Naive thymus-derived CD8-positive, alpha-beta T cell (primary cell): ENCODE results near the gene PPIP5K2. TPM values are rescaled to one million over a fixed set of nuclear protein-coding genes. Genes with fewer than 3 reads are reported as not detected.
"Not testable (repeated sequence)": the region's sequence is repeated elsewhere in the genome, so short reads cannot be mapped to it uniquely, and the experiment has no call there.

Experiments
- ATAC-seq, 2 donors: fragments of 150-1000 bp; cut with Tn5 transposase in 1 of 2; sonication (Bioruptor Pico), chemical (Tn5 transposase) in 1 of 2; 1 replicate in 1 of 2; 2 replicates in 1 of 2; pipeline ENCODE4 v1.10.0; 2021; ENCODE audit warnings: mild to moderate bottlenecking in 2 of 2, moderate library complexity in 2 of 2
- POLR2A ChIA-PET: fragments of 350-600 bp; sonication (Branson Sonifier 250); formaldehyde crosslinking; loops from one replicate; lab custom pipeline; 2021; ENCODE audit warnings: antibody characterized with exemption; lab: Charles Lee
- DNase-seq, 10 donors: peaks; one replicate each; pipeline versions ENCODE4 v3.0.0 to v3.0.0-alpha.2; 2020 to 2022
- H3K27ac Mint-ChIP-seq, 10 donors: one replicate each; pipeline ENCODE4 v1.8.0; 2020 to 2022; ENCODE audit warnings: mild to moderate bottlenecking in 10 of 10, mixed read lengths in 10 of 10, moderate library complexity in 4 of 10, inconsistent platforms in 1 of 10
- H3K27me3 Mint-ChIP-seq, 5 donors: one replicate each; pipeline ENCODE4 v1.8.0; 2021 to 2022; ENCODE audit warnings: mixed read lengths in 5 of 5
- H3K36me3 Mint-ChIP-seq, 3 donors: one replicate each; pipeline ENCODE4 v1.8.0; 2020 to 2022; ENCODE audit warnings: mixed read lengths in 3 of 3, mild to moderate bottlenecking in 2 of 3, inconsistent platforms in 1 of 3
- H3K4me1 Mint-ChIP-seq, 4 donors: one replicate each; pipeline ENCODE4 v1.8.0; 2021 to 2022; ENCODE audit warnings: mixed read lengths in 4 of 4
- H3K4me3 Mint-ChIP-seq, 10 donors: one replicate each; pipeline ENCODE4 v1.8.0; 2020 to 2022; ENCODE audit warnings: mild to moderate bottlenecking in 10 of 10, mixed read lengths in 10 of 10, moderate library complexity in 6 of 10, inconsistent platforms in 1 of 10
- H3K9me3 Mint-ChIP-seq, 9 donors: one replicate each; pipeline ENCODE4 v1.8.0; 2020 to 2022; ENCODE audit warnings: mixed read lengths in 9 of 9, mild to moderate bottlenecking in 3 of 9, inconsistent platforms in 1 of 9, moderate library complexity in 1 of 9
- polyA plus RNA-seq, 3 donors: library from polyadenylated mRNA; unstranded; fragments of 300-500 nt; fragmentation: Illumina TruSeq; gene quantifications; one replicate each; pipeline ENCODE4 v1.2.3, GENCODE V29; 2021
- total RNA-seq, 8 experiments: library from RNA in 2 of 8; stranded (reverse) in 2 of 8; gene quantifications; one replicate each; pipeline ENCODE4 v1.2.3 and lab custom pipeline; 2021 to 2026

The PPIP5K2 gene
- total and polyA plus RNA-seq, 5 experiments from 2014 or later: 19.9 to 77.2 (median 21.4) TPM

GRCh38 chr5:103177543-103177942 is 57.4 kb downstream of the PPIP5K2 start:
- ATAC-seq: no peak

GRCh38 chr5:103178167-103178566 is 58.1 kb downstream of the PPIP5K2 start:
- ATAC-seq (no peak), DNase-seq (no peak)
- H3K4me3 Mint-ChIP-seq: no peak overlapping the region
- peaks cover 0 to 72% (median 14%) of the 10 kb centered on the region in 3 donors for H3K36me3 Mint-ChIP-seq
- H3K4me1 Mint-ChIP-seq: no peaks in the 10 kb centered on the region
- no peaks in the 10 kb centered on the region for H3K9me3 Mint-ChIP-seq
- no peaks in the 10 kb centered on the region for H3K27me3 Mint-ChIP-seq
- H3K27ac Mint-ChIP-seq: no peak overlapping the region
- POLR2A ChIA-PET: no interaction called here

More at GRCh38 chr5:103177543-103177942, 57.4 kb downstream of the PPIP5K2 start:
- no peaks in the 10 kb centered on the region for H3K27me3 Mint-ChIP-seq
- POLR2A ChIA-PET: no interaction called here
- DNase-seq: no peak
- no peaks in the 10 kb centered on the region for H3K4me1 Mint-ChIP-seq
- peak overlapping the region in 1 of 10 donors; percentile 16 for H3K27ac Mint-ChIP-seq
- H3K4me3 Mint-ChIP-seq: no peak overlapping the region
- peaks cover 0 to 73% (median 18%) of the 10 kb centered on the region in 3 donors for H3K36me3 Mint-ChIP-seq
- H3K9me3 Mint-ChIP-seq: no peaks in the 10 kb centered on the region

- no peak for DNase-seq
- Mint-ChIP-seq H3K27me3 (no peaks in the 10 kb centered on the region), H3K4me3 (no peak overlapping the region), H3K27ac (no peak overlapping the region), H3K9me3 (no peaks in the 10 kb centered on the region), H3K36me3 (peaks cover 4 to 73% (median 17%) of the 10 kb centered on the region in 3 donors), H3K4me1 (peaks cover 5 to 13% (median 10%) of the 10 kb centered on the region in 4 donors)
- ATAC-seq: no peak
- POLR2A ChIA-PET: no interaction called here
Observed at GRCh38 chr5:103186152-103186551, 66.1 kb downstream of the PPIP5K2 start.

- Mint-ChIP-seq H3K27me3 (no peaks in the 10 kb centered on the region), H3K9me3 (no peaks in the 10 kb centered on the region), H3K36me3 (peaks cover 9 to 66% (median 24%) of the 10 kb centered on the region in 3 donors), H3K27ac (peak overlapping the region in 5 of 10 donors; percentile 7 to 73 (median 56)), H3K4me3 (peak overlapping the region in 4 of 10 donors; percentile 7 to 23 (median 13)), H3K4me1 (peaks cover 5 to 13% (median 10%) of the 10 kb centered on the region in 4 donors)
- POLR2A ChIA-PET: no interaction called here
- ATAC-seq (no peak), DNase-seq (peak in 3 of 10 donors; percentile 4 to 15 (median 14))
Observed at GRCh38 chr5:103188436-103188835, 68.3 kb downstream of the PPIP5K2 start.

GRCh38 chr5:103203226-103203625 is 83.1 kb downstream of the PPIP5K2 start:
- peaks cover 0 to 9% (median 5%) of the 10 kb centered on the region in 4 donors for H3K4me1 Mint-ChIP-seq
- H3K4me3 Mint-ChIP-seq: no peak overlapping the region
- peaks cover 28 to 75% (median 62%) of the 10 kb centered on the region in 3 donors for H3K36me3 Mint-ChIP-seq
- POLR2A ChIA-PET: no interaction called here
- H3K27ac Mint-ChIP-seq: no peak overlapping the region
- ATAC-seq (no peak), DNase-seq (no peak)
- peaks cover 0 to 5% (median 0%) of the 10 kb centered on the region in 9 donors for H3K9me3 Mint-ChIP-seq
- H3K27me3 Mint-ChIP-seq: no peaks in the 10 kb centered on the region

- H3K4me3 Mint-ChIP-seq, H3K27me3 Mint-ChIP-seq, DNase-seq, ATAC-seq, POLR2A ChIA-PET, H3K9me3 Mint-ChIP-seq: not testable (repeated sequence)
- H3K27ac Mint-ChIP-seq: peak overlapping the region in 1 of 10 donors; percentile 40
- H3K4me1 Mint-ChIP-seq: peaks cover 0 to 15% (median 9%) of the 10 kb centered on the region in 4 donors
- H3K36me3 Mint-ChIP-seq: peaks cover 20 to 63% (median 52%) of the 10 kb centered on the region in 3 donors
Observed at GRCh38 chr5:103204990-103205389, 84.9 kb downstream of the PPIP5K2 start.

- Mint-ChIP-seq H3K27ac (no peak overlapping the region), H3K4me3 (no peak overlapping the region), H3K27me3 (no peaks in the 10 kb centered on the region), H3K4me1 (peaks cover 4 to 17% (median 11%) of the 10 kb centered on the region in 4 donors), H3K36me3 (peaks cover 20 to 53% (median 44%) of the 10 kb centered on the region in 3 donors), H3K9me3 (peaks cover 0 to 5% (median 0%) of the 10 kb centered on the region in 9 donors)
- ATAC-seq (no peak), DNase-seq (no peak)
- POLR2A ChIA-PET: no interaction called here
Observed at GRCh38 chr5:103205991-103206700, 86.0 kb downstream of the PPIP5K2 start.

GRCh38 chr5:103207011-103207410 is 86.9 kb downstream of the PPIP5K2 start:
- H3K36me3 Mint-ChIP-seq: peaks cover 20 to 46% (median 38%) of the 10 kb centered on the region in 3 donors
- no peak for ATAC-seq
- POLR2A ChIA-PET: no interaction called here

GRCh38 chr5:103207653-103208052 is 87.6 kb downstream of the PPIP5K2 start:
- POLR2A ChIA-PET: no interaction called here
- no peaks in the 10 kb centered on the region for H3K27me3 Mint-ChIP-seq
- H3K36me3 Mint-ChIP-seq: peaks cover 20 to 45% (median 38%) of the 10 kb centered on the region in 3 donors
- H3K9me3 Mint-ChIP-seq: peaks cover 0 to 5% (median 0%) of the 10 kb centered on the region in 9 donors
- ATAC-seq: no peak
- H3K27ac Mint-ChIP-seq: peak overlapping the region in 1 of 10 donors; percentile 38
- no peak for DNase-seq
- H3K4me1 Mint-ChIP-seq: peaks cover 15 to 29% (median 19%) of the 10 kb centered on the region in 4 donors
- no peak overlapping the region for H3K4me3 Mint-ChIP-seq

More at GRCh38 chr5:103207011-103207410, 86.9 kb downstream of the PPIP5K2 start:
- peak overlapping the region in 1 of 10 donors; percentile 38 for H3K27ac Mint-ChIP-seq
- H3K4me3 Mint-ChIP-seq: no peak overlapping the region
- H3K4me1 Mint-ChIP-seq: peaks cover 12 to 24% (median 16%) of the 10 kb centered on the region in 4 donors
- H3K27me3 Mint-ChIP-seq: no peaks in the 10 kb centered on the region
- H3K9me3 Mint-ChIP-seq: peaks cover 0 to 5% (median 0%) of the 10 kb centered on the region in 9 donors
- DNase-seq: no peak

- POLR2A ChIA-PET: no interaction called here
- Mint-ChIP-seq H3K9me3 (peaks cover 0 to 5% (median 0%) of the 10 kb centered on the region in 9 donors), H3K4me3 (peak overlapping the region in 1 of 10 donors; percentile 54), H3K27ac (peak overlapping the region in 3 of 10 donors; percentile 1 to 59 (median 59)), H3K36me3 (peaks cover 15 to 40% (median 36%) of the 10 kb centered on the region in 3 donors), H3K27me3 (no peaks in the 10 kb centered on the region), H3K4me1 (peaks cover 15 to 29% (median 19%) of the 10 kb centered on the region in 4 donors)
- ATAC-seq (no peak), DNase-seq (no peak)
Observed at GRCh38 chr5:103208460-103208859, 88.4 kb downstream of the PPIP5K2 start.

GRCh38 chr5:103209065-103209464 is 89.0 kb downstream of the PPIP5K2 start:
- DNase-seq (no peak), ATAC-seq (no peak)
- POLR2A ChIA-PET: no interaction called here
- no peak overlapping the region for H3K27ac Mint-ChIP-seq
- H3K27me3 Mint-ChIP-seq: no peaks in the 10 kb centered on the region
- peaks cover 9 to 34% (median 30%) of the 10 kb centered on the region in 3 donors for H3K36me3 Mint-ChIP-seq
- no peak overlapping the region for H3K4me3 Mint-ChIP-seq
- H3K9me3 Mint-ChIP-seq: peaks cover 0 to 5% (median 0%) of the 10 kb centered on the region in 9 donors
- peaks cover 15 to 29% (median 19%) of the 10 kb centered on the region in 4 donors for H3K4me1 Mint-ChIP-seq

GRCh38 chr5:103210952-103211351 is 90.9 kb downstream of the PPIP5K2 start:
- DNase-seq (no peak), ATAC-seq (no peak)
- Mint-ChIP-seq H3K36me3 (peaks cover 0 to 19% (median 11%) of the 10 kb centered on the region in 3 donors), H3K27ac (no peak overlapping the region), H3K27me3 (no peaks in the 10 kb centered on the region), H3K4me1 (peaks cover 15 to 29% (median 19%) of the 10 kb centered on the region in 4 donors), H3K9me3 (no peaks in the 10 kb centered on the region), H3K4me3 (no peak overlapping the region)
- POLR2A ChIA-PET: no interaction called here
